HG02970 (cell line): ENCODE results near the gene CCDC47.

Experiments
- ATAC-seq: cut with Tn5 transposase; IDR thresholded peaks from one replicate; pipeline ENCODE4 v1.9.1; 2021; ENCODE audit warnings: mild to moderate bottlenecking, moderate library complexity, moderate number of reproducible peaks; ENCODE audit not compliant: unreplicated experiment, low FRiP score

CCDC47 gene

DNA sequence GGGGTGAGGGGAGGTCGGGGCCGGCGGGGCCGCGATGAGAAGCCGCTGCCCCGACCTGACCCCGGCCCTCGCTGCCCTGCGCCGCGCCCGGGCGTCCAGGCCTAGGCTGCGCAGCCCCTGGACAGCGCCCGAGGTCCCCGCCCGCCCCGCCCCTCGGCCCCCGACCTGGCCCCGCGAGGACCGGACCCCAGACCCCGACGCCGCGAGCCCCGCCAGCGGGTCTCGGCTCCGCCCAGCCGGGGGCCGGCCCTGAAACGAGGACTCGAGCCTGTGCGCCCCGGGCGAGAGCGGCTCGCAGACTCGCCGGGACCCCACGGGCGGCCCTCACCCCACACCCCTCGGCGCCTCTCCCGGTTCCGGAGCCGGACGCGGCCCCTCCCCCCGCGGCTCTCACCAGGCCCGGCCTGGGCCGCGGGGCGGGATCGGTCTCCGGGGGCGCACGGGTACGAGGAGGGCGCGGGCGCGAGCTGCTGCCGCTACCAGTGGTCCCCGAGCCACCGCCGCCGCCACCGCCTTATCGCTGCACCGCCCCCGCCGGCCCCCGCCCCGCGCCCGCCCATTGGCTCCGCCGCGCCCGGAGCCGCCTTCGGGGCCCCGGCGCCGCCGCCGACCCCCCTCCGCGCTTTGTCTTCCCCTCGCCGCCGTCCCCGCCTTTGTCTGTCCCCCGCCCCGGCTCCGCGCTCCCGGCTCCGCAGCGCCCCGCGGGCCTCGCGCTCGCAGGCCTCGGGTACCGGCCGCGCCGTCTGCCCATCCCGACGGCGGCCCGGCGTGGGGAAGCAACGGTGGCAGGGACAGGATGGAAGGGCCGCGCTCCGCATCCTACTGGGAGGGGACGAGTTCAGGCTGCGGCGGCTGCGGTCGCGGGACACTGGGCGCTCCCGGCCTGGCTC lies 73.5 kb downstream of the CCDC47 start, which contains the start of gene LIMD2:
LIMD2 (minus strand) TSS at position 488 of the 890 bp plus-strand sequence. CDS start 827 bp downstream, outside the sequence.
- peak; percentile 21 for ATAC-seq

- ATAC-seq = peak; percentile 23
These were observed 74.3 kb downstream of the CCDC47 start for GRCh38 chr17:63698886-63699637.

DNA sequence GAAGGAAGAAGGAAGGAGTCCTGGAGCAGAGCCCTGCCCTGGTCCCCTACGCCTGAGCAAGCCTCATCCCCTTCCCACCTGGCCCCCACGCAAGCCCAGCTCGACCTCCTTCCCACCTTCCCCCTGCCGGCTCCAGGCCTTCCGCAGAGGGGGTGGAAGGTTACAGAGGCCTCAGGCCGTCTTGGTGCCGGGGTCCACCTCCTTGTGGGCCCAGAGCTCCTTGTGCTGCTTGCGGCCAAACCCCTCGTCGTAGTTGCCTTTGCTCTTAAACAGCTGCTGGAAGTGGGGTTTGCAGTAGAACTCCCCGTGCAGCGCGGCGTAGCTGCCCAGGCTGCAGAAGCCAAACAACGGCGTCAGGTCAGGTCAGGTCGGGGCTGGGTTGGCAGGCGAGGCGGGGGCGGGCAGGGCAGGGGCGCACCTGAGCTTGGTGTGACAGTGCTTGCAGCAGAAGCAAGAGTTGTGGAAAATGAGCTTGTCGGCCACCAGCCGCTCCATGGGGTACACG lies 75.0 kb downstream of the CCDC47 start:
- ATAC-seq = no peak

- ATAC-seq = no peak
These were observed 75.8 kb downstream of the CCDC47 start for GRCh38 chr17:63697341-63698286.

- no peak for ATAC-seq
These were observed 76.9 kb downstream of the CCDC47 start for GRCh38 chr17:63696381-63696961.

DNA sequence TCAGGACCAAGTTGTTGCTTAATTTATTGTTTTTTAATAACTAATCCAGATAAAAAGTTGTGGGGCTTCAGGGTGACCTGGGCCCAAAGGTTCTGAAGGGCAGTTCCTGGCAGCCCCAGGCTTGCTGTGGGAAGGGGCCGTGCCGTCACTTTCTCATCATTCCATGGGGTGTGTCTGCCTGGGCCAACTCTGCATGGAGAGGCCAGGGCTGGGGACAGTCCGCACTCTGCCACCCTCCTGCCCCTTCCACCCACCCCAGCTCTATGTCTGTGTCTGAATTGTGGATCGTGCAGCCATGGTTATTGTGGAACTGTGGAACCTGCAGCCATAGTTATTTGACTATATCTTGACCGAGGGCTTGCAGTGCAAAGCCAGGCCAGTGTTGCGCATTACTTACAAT lies 77.5 kb downstream of the CCDC47 start:
- no peak for ATAC-seq
